ENCODE results near the gene OR7G2. TPM values are rescaled to one million over a fixed set of nuclear protein-coding genes. Genes with fewer than 3 reads are reported as not detected.
A peak's percentile ranks its signal among the peaks of the same experiment; 100 is the strongest.

The OR7G2 gene
- total and polyA plus RNA-seq, 9 of the 15 experiments (the other 6 are each of a cell fraction or from before 2014, with no cell fraction given): 0.20 TPM; not detected in 8

- peak; percentile 16; the same call in 1 of the 2 replicates for TF ChIP-seq JUND (IDR thresholded peaks at IDR 0.05; ENCODE audit: borderline replicate concordance, low read depth, low read length)
- no peak; the same call in 2 of the 3 replicates for TF ChIP-seq JUND (tag; IDR thresholded peaks at IDR 0.05; ENCODE audit: borderline replicate concordance, low read depth, low read length)
- TF ChIP-seq CREM (IDR thresholded peaks at IDR 0.05; ENCODE audit: low read depth): peak; percentile 82
- TF ChIP-seq ELF4 (CRISPR knock-in tag; IDR thresholded peaks at IDR 0.05): peak; percentile 98
- TF ChIP-seq TEAD4 (IDR thresholded peaks at IDR 0.05; ENCODE audit: low read length): 0 out of 2 replicates have a peak, but pooled peaks have one; percentile 9
- no peak for TF ChIP-seq TEAD4 (CRISPR knock-in tag; IDR thresholded peaks at IDR 0.05; ENCODE audit: borderline replicate concordance)
- peak; percentile 63; the same call in 1 of the 2 replicates for TF ChIP-seq HMGXB4 (CRISPR knock-in tag; IDR thresholded peaks at IDR 0.05)
- no peak for TF ChIP-seq ZNF79 (CRISPR knock-in tag; IDR thresholded peaks at IDR 0.05; ENCODE audit: low read depth)
- peak in 1 of 3 experiments; percentile 64; a peak in 1 of 6 replicates for TF ChIP-seq ZBTB11 (CRISPR knock-in tag; IDR thresholded peaks at IDR 0.05)
- TF ChIP-seq MAZ (CRISPR knock-in tag; conservative IDR thresholded peaks at IDR 0.05 in 1 of 2, IDR thresholded peaks at IDR 0.05 in 1 of 2): peak; percentile 37 to 72; a peak in 3 of 4 replicates
- TF ChIP-seq SIN3B (IDR thresholded peaks at IDR 0.05; ENCODE audit: low read depth): 0 out of 2 replicates have a peak, but pooled peaks have one; percentile 40
- TF ChIP-seq ZNF592 (IDR thresholded peaks at IDR 0.05): no peak
- peak; percentile 100 for TF ChIP-seq PHF8 (IDR thresholded peaks at IDR 0.05; ENCODE audit: borderline replicate concordance, low read length)
- no peak for TF ChIP-seq SNIP1 (IDR thresholded peaks at IDR 0.05; ENCODE audit: low read depth)
- peak; percentile 46 for TF ChIP-seq EGR1 (conservative IDR thresholded peaks at IDR 0.05)
- TF ChIP-seq BDP1 (IDR thresholded peaks at IDR 0.05; ENCODE audit: insufficient read depth, insufficient read length): no peak
- peak; percentile 15; the same call in 1 of the 2 replicates for TF ChIP-seq NFIC (IDR thresholded peaks at IDR 0.05)
Measured at GRCh38 chr19:9140159-9140874, 33.0 kb upstream of the OR7G2 start, which contains the start of gene ZNF317 (continued).

Data from K562 (cell line).